GM18499 (cell line): ENCODE results near the gene EIF4G1.

Experiments used
- ATAC-seq: cut with Tn5 transposase; IDR thresholded peaks from one replicate; pipeline ENCODE4 v1.9.1; 2021; ENCODE audit warnings: moderate number of reproducible peaks; ENCODE audit not compliant: insufficient read depth, unreplicated experiment

Gene EIF4G1

GRCh38 chr3:184361932-184362667 is 47.7 kb downstream of the EIF4G1 start:
- no peak for ATAC-seq

- ATAC-seq: peak; percentile 85
Observed at GRCh38 chr3:184362668-184363546, 48.5 kb downstream of the EIF4G1 start.

GRCh38 chr3:184366619-184367289 is 52.3 kb downstream of the EIF4G1 start:
- no peak for ATAC-seq

DNA sequence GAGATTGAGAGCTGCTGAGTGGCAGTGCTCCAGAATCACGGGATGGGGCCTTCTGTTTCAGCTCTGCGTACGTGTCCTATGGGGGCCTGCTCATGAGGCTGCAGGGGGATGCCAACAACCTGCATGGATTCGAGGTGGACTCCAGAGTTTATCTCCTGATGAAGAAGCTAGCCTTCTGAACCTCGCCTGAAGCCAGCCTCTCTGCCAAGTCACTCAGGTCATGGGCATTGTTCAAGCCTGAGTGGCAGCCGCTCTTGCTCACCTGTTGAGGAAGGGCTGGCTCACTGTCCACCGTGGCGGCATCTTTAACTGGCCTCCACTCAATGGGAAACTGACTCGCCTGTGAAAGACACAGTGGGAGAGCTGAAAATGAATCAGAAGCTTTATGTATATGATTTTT is 53.7 kb downstream of the EIF4G1 start:
- no peak for ATAC-seq

DNA sequence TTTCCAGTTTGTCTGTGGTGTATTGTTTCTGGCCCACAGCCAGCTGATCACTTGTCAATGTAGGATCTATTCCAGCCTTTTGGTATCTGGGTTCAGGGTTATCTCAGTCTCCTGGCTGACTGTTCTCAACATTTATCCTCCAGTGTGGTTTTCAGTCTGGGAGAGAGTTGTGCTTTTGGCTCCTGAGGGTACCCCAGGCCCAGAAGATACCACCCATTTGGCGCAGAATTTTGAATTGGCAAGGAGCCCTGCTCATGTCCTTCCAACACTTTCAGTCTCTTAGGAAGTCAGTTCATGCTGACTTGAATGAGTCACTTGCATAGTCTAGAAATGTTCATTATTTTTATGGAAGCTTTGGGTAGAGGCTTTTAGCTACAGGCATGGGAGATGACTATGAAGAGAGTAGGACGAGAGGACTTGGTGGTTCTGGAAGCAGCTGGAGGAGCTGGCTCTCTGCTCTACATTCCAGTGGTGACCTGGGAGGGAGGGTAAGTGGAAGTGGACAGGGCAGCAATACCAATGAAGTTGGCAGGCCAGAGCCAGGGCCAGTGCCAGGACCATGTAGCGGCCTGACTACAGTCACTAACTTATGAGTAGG is 54.3 kb downstream of the EIF4G1 start:
- no peak for ATAC-seq

DNA sequence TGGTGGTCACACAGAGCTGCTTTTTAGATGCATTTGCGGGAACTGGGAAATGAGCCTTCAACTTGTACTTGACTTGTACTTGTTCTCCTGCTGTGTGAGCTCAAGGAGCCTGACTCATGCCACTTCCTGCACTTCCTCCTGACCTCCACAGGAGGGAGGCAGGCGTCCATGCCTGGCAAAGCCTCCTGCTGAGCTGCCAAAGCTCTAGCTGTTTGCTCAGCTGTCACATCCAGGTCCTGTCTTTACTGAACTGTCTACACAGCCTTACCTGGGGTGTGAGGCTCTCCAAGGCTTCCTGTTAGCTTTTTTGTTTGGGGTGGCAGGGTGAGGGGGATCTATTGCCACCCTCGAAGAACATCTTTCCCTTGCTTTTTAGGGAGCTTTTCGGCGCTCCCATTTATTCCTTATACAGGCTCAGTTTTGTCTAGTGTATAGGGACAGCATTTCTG is 57.2 kb downstream of the EIF4G1 start:
- no peak for ATAC-seq

- ATAC-seq: no peak
Observed at GRCh38 chr3:184372296-184372821, 58.0 kb downstream of the EIF4G1 start.

DNA sequence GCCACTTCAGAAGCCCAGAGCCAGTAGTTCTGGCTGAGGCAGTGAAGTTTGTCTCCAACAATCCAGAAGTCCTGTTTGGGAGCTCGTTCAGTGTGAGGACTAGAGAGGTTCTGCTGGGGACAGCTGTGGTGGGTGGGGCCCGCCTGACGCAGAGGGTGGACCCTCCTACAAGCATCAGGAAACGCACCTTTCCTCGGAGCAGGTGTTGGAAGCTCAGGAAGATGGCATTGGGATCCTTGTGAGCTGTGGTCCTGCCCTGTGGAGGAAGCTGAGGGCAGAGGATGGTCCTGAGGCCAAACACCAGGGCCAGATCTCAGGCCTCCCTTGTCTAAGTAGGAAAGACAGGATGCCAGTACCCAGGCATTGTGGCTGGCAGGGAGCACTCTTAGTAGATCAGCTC is 58.5 kb downstream of the EIF4G1 start:
- no peak for ATAC-seq

DNA sequence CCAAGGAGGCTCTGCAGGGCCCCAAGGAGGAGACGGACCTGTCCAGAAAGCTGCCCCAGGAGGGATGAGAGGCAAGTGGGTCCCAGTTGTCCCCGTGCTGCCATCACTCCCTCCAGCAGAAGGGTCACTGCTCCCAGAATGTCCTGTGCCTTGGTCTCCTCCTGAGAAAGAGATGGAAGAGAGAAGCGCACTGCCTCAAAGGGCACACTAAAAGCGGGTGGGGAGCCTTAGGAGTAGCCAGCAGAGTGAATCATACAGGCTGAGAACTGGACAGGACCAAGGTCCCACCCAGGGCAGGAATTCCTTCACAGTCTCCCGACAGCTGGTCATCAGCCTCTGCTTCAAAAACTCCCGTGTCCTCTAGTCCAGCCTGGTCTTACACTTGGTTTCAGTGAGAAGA is 59.0 kb downstream of the EIF4G1 start:
- no peak for ATAC-seq

DNA sequence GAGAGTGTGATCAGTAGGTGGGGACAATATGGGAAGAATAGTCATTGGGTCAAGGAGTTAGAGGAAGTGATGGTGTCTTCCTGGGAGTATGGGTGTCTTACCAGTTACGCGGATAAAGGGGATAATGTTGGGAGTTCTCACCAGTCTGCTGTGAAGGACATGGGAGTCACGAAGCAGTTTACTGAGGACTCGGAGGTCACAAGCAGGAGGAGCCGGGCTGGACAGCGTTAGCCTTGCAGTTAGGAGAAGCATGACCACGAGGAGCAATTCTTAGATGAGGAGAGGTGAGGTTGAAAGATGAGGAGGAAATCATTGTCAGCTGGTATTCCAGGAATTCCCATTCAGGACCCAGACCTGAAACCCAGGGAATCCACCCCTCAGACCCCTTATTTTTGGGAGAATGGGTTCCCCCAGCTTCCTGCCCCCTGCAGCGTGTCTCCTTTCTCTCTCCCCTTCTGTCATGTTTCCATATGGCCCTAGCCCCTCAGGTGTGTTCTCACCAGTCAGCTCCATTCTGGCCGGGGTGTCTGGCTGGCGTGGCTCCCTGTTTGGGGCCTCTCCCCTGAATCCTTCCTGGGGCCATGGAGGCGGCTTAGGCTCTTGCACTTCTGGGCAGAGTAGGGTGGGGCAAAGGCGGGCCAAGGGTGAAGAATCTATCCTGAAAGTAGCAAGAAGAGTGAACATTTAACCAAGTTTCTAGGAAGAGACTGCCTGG is 61.5 kb downstream of the EIF4G1 start:
- no peak for ATAC-seq

GRCh38 chr3:184377374-184377773 is 63.0 kb downstream of the EIF4G1 start:
- no peak for ATAC-seq

GRCh38 chr3:184377882-184378445 is 63.6 kb downstream of the EIF4G1 start, which contains the start of gene THPO:
Gene THPO (minus strand): TSS chr3:184378207. CDS start chr3:184376259, 1,948 bp downstream.
- no peak for ATAC-seq

DNA sequence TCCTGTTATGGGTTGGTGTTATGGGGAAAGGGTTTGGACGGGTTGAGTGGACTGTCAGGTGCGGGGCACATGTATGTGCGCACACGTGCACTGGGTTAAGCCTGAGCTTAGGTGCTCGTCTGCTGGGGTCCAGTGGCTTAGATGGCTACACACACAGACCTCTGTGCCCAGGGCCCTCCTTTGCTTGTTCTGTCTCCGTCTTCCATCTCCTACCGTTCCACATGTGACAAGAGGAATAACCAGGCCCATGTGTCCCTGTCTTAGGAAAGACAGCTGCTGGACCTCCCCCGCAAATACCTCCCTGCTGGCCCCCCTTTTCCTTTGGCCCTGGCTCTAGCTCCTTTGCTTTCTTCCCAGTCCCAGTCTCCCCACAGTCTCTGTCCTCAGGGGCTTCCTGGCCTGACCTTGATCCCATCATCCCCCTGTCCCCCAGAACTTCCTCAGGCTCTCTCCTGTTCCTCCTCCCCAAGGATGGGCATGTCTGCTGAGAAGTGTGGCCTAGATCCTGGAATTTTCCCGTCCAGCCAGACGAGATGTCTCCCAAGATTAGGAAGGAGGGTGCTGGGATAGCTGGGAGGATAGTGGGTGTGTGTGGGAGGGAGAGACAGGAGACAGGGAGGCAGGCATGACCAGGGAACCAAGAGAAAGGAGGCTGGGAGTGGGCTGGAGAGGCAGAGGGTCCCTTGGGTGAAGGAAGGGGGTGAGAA is 64.4 kb downstream of the EIF4G1 start:
- no peak for ATAC-seq

- ATAC-seq: no peak
Observed at GRCh38 chr3:184379358-184380184, 65.2 kb downstream of the EIF4G1 start, which contains the start of gene CHRD. Gene CHRD (plus strand): TSS chr3:184380054. CDS start chr3:184380319, 265 bp downstream.

DNA sequence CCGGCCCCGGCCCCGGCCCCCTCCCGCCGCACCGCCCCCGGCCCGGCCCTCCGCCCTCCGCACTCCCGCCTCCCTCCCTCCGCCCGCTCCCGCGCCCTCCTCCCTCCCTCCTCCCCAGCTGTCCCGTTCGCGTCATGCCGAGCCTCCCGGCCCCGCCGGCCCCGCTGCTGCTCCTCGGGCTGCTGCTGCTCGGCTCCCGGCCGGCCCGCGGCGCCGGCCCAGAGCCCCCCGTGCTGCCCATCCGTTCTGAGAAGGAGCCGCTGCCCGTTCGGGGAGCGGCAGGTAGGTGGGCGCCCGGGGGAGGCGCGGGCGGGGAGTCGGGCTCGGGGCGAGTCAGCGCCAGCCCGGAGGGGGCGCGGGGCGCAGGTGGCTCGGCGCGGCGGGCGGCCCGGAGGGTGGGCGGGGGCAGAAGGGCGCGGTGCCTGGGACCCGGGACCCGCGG is 65.8 kb downstream of the EIF4G1 start:
- no peak for ATAC-seq

GRCh38 chr3:184380627-184381260 is 66.3 kb downstream of the EIF4G1 start:
- ATAC-seq: no peak
